Activated B cell treated with CpG ODN at 0.5 μM for 24 hours (primary cell): ENCODE measurements around the gene MACROD2. TPM values are rescaled to one million over a fixed set of nuclear protein-coding genes. Genes with fewer than 3 reads are reported as not detected.
"Not testable (repeated sequence)": the region's sequence is repeated elsewhere in the genome, so short reads cannot be mapped to it uniquely, and the experiment has no call there.

ENCODE experiments used
- ATAC-seq: fragments of 200-7000 bp; cut with Tn5 transposase; one replicate; pipeline ENCODE4 v1.10.0; 2021; ENCODE audit warnings: low read depth, mild to moderate bottlenecking, moderate library complexity
- CTCF ChIA-PET: fragments of 350-600 bp; sonication (Branson Sonifier 250); formaldehyde crosslinking; loops from one replicate; lab custom pipeline; 2021; ENCODE audit warnings: antibody characterized with exemption; lab: Charles Lee
- POLR2A ChIA-PET: fragments of 350-600 bp; sonication (Branson Sonifier 250); formaldehyde crosslinking; loops from one replicate; lab custom pipeline; 2021; ENCODE audit warnings: antibody characterized with exemption; lab: Charles Lee
- DNase-seq: peaks from one replicate; pipeline ENCODE4 v3.0.0; 2022
- H3K27ac Mint-ChIP-seq: one replicate; pipeline ENCODE4 v1.8.0; 2020; ENCODE audit warnings: mixed read lengths
- H3K27me3 Mint-ChIP-seq: one replicate; pipeline ENCODE4 v1.8.0; 2021; ENCODE audit warnings: mixed read lengths
- H3K36me3 Mint-ChIP-seq: one replicate; pipeline ENCODE4 v1.8.0; 2021; ENCODE audit warnings: low read depth, mixed read lengths
- H3K4me1 Mint-ChIP-seq: one replicate; pipeline ENCODE4 v1.8.0; 2021; ENCODE audit warnings: mixed read lengths
- H3K4me3 Mint-ChIP-seq: one replicate; pipeline ENCODE4 v1.8.0; 2020; ENCODE audit warnings: mild to moderate bottlenecking, mixed read lengths
- H3K9me3 Mint-ChIP-seq: one replicate; pipeline ENCODE4 v1.8.0; 2020; ENCODE audit warnings: mixed read lengths
- intact Hi-C: fragments of 100-400 bp; cut with micrococcal nuclease; formaldehyde crosslinking; loops from one replicate; pipeline ENCODE4 v1.15.1; 2024
- total RNA-seq: library from RNA; stranded (reverse); gene quantifications from 2 replicates; pipeline ENCODE4 v1.2.3, GENCODE V29; 2022
- TF ChIP-seq, protein P1 (sequence below): fragments of 200-600 bp; IDR thresholded peaks from one replicate; pipeline ENCODE4 v1.8.0; 2022; ENCODE audit warnings: antibody characterized with exemption, mild to moderate bottlenecking

Gene MACROD2
- total RNA-seq, 1 donor from 2014 or later = 55.1 TPM

DNA sequence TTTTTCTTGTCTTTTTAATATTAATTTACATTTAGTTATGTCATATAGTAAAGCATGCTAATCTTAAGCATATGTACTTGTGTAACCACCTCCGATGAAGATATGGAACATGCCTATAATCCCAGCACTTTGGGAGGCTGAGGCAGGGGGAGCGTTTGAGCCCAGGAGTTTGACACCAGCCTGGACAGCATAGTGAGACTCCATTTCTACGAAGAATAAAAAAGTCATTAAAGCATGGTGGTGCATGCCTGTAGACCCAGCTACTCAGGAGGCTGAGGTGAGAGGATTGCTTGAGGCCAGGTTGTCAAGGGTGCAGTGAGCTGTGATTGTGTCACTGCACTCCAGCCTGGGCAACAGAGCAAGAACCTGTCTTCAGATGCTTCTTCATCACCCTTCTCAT, 970.9 kb downstream of the MACROD2 start:
- CTCF ChIA-PET = no interaction called here
- no peak for ATAC-seq
- Mint-ChIP-seq H3K27ac (no peak overlapping the region), H3K36me3 (no peaks in the 10 kb centered on the region), H3K27me3 (peaks cover 6% of the 10 kb centered on the region), H3K4me3 (no peak overlapping the region), H3K4me1 (no peaks in the 10 kb centered on the region), H3K9me3 (no peaks in the 10 kb centered on the region)
- POLR2A ChIA-PET = no interaction called here
- intact Hi-C loops = no loop called here
- TF ChIP-seq, protein P1, sequence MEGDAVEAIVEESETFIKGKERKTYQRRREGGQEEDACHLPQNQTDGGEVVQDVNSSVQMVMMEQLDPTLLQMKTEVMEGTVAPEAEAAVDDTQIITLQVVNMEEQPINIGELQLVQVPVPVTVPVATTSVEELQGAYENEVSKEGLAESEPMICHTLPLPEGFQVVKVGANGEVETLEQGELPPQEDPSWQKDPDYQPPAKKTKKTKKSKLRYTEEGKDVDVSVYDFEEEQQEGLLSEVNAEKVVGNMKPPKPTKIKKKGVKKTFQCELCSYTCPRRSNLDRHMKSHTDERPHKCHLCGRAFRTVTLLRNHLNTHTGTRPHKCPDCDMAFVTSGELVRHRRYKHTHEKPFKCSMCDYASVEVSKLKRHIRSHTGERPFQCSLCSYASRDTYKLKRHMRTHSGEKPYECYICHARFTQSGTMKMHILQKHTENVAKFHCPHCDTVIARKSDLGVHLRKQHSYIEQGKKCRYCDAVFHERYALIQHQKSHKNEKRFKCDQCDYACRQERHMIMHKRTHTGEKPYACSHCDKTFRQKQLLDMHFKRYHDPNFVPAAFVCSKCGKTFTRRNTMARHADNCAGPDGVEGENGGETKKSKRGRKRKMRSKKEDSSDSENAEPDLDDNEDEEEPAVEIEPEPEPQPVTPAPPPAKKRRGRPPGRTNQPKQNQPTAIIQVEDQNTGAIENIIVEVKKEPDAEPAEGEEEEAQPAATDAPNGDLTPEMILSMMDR = no peak
- no peak for DNase-seq

DNA sequence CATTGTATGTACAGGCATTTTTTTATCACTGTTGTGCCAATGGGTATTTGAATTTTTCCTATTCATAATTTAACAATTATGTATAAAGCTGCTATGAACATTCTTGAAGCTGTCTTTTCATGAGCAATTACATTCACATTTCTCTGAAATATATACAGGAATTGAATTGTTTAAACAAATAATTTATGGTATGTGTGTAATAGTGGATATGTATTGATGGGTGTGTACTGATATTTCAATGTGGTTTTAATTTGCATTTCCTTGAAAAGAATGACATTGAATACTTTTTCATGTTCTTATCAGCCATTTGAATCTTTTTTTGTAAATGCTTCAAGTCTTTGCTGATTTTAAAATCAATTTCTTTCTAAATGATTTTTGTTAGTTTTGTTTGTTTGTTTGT, 971.5 kb downstream of the MACROD2 start:
- intact Hi-C loops = no loop called here
- TF ChIP-seq, protein P1 = no peak
- H3K27ac Mint-ChIP-seq = no peak overlapping the region
- ATAC-seq (no peak), DNase-seq (no peak)
- no peaks in the 10 kb centered on the region for H3K36me3 Mint-ChIP-seq
- H3K4me1 Mint-ChIP-seq = no peaks in the 10 kb centered on the region
- ChIA-PET CTCF (no interaction called here), POLR2A (no interaction called here)
- H3K9me3 Mint-ChIP-seq = no peaks in the 10 kb centered on the region
- no peak overlapping the region for H3K4me3 Mint-ChIP-seq
- peaks cover 6% of the 10 kb centered on the region for H3K27me3 Mint-ChIP-seq

DNA sequence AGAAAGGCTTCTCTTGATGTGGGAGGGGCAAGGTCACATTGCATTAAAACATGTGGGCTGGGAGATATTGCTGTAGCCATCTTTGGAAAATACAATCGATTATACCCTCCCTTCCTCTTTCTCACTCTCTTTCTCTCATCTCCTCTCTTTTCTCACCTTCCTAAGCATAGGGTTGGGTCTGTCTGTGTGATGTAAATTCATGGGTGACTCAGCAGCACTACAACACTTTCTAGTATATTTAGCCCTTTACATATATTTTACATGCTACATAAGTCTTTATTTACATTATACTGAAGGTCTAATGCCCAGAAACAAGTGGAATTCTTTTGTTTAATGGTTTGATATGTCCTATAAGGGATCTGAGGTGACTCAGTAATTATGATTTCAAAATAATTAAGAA, 976.9 kb downstream of the MACROD2 start:
- ATAC-seq = no peak
- Mint-ChIP-seq H3K9me3 (no peaks in the 10 kb centered on the region), H3K27ac (no peak overlapping the region), H3K4me1 (no peaks in the 10 kb centered on the region), H3K27me3 (peaks cover 3% of the 10 kb centered on the region), H3K36me3 (no peaks in the 10 kb centered on the region), H3K4me3 (no peak overlapping the region)
- CTCF ChIA-PET = no interaction called here
- POLR2A ChIA-PET = no interaction called here
- TF ChIP-seq, protein P1 = no peak
- no peak for DNase-seq
- intact Hi-C loops = no loop called here

DNA sequence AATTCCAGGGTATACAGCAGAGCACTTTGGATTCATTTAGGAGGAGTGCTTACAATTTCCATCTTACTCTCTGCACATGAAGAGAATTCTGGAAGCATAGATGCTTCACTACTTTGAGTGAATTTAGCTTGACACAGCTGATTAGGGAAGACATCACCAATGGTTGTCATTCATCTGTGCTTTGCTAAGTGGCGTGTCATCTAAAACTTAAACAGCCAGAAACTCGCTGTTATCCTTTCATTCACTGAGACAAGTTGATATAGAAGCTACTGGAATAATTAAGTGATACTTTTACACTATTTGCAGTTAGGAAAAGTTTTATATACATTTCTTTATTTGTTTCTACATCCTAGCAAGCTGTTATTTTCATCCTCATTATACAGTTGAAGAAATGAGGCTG, 977.4 kb downstream of the MACROD2 start:
- ChIA-PET CTCF (no interaction called here), POLR2A (no interaction called here)
- ATAC-seq = no peak
- Mint-ChIP-seq H3K4me1 (no peaks in the 10 kb centered on the region), H3K36me3 (no peaks in the 10 kb centered on the region), H3K27ac (no peak overlapping the region), H3K4me3 (no peak overlapping the region), H3K9me3 (no peaks in the 10 kb centered on the region), H3K27me3 (peaks cover under 1% of the 10 kb centered on the region)
- intact Hi-C loops = no loop called here
- TF ChIP-seq, protein P1 = no peak
- DNase-seq = no peak

DNA sequence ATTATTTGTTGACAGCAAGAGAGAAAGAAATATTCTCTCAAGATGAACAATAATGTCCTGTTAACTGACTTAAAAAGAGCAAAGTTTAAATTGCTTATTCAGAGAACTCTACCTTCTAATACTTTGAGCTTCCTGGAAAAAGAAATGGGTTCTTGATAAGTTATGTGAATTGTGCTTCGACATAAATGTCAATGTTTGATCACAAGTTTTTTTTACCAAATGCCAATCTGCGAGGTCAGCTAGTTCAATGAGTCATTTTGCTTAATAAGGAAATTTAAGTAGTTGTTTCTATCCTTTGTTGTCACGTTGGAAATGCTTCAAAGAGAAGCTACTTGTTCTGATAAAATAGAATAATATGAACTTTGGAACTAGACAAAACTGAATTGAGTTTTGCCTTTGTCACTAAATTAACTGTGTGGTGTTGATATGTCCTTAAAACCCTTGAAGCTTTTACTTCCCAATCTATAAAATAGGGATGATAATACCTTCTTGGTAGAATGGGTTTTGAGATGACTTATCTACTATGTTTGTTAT, 984.2 kb downstream of the MACROD2 start:
- no peaks in the 10 kb centered on the region for H3K4me1 Mint-ChIP-seq
- CTCF ChIA-PET = no interaction called here
- intact Hi-C loops = no loop called here

DNA sequence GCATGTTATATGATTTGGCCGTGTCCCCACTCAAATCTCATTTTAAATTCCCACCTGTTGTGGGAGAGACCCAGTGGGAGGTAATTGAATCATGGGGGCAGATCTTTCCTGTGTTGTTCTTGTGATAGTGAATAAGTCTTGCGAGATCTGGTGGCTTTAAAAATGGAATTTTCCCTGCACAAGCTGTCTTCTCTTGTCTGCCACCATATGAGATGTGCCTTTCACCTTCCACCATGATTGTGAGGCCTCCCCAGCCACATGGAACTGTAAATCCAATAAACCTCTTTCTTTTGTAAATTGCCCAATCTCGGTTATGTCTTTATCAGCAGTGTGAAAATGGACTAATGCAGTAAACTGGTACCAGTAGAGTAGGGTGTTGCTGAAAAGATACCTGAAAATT, 986.2 kb downstream of the MACROD2 start:
- DNase-seq, ATAC-seq, H3K4me1 Mint-ChIP-seq, CTCF ChIA-PET, intact Hi-C loops, H3K27ac Mint-ChIP-seq, H3K27me3 Mint-ChIP-seq, H3K4me3 Mint-ChIP-seq, POLR2A ChIA-PET, H3K36me3 Mint-ChIP-seq: not testable (repeated sequence)
- peaks cover 17% of the 10 kb centered on the region for H3K9me3 Mint-ChIP-seq

More for the DNA sequence above, 984.2 kb downstream of the MACROD2 start:
- TF ChIP-seq, protein P1 = no peak
- peaks cover 4% of the 10 kb centered on the region for H3K36me3 Mint-ChIP-seq
- no peak overlapping the region for H3K27ac Mint-ChIP-seq
- no peaks in the 10 kb centered on the region for H3K27me3 Mint-ChIP-seq
- H3K4me3 Mint-ChIP-seq = no peak overlapping the region
- POLR2A ChIA-PET = no interaction called here
- H3K9me3 Mint-ChIP-seq = peaks cover 17% of the 10 kb centered on the region
- DNase-seq (no peak), ATAC-seq (no peak)

DNA sequence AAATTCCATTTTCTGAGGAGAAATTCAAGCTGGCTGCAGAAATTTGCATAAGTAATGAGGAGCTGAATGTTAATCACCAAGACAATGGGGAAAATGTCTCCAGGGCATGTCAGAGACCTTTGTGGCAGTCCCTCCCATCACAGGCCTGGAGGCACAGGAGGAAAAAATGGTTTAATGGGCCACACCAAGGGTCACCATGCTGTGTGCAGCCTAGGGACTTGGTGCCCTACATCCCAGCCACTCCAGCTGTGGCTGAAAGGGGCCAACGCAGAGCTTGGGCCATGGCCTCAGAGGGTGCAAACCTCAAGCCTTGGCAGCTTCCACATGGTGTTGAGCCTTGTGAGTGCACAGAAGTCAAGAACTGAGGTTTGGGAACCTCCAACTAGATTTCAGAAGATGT, 987.0 kb downstream of the MACROD2 start:
- H3K27ac Mint-ChIP-seq, CTCF ChIA-PET, intact Hi-C loops, H3K4me1 Mint-ChIP-seq, H3K27me3 Mint-ChIP-seq, H3K36me3 Mint-ChIP-seq, H3K4me3 Mint-ChIP-seq, DNase-seq, POLR2A ChIA-PET, ATAC-seq: not testable (repeated sequence)
- peaks cover 17% of the 10 kb centered on the region for H3K9me3 Mint-ChIP-seq
